HepG2 (cell line): ENCODE data around the gene LEP.

Source experiments
- GABPA ChIP-seq, 2 experiments: IDR thresholded peaks; 2 replicates each; pipeline ENCODE4 v1.6.1; 2011 to 2016; ENCODE audit warnings: low read depth in 2 of 2, low read length in 1 of 2, missing biosample characterization in 1 of 2, missing genetic modification characterization in 1 of 2
- HNRNPLL ChIP-seq: fragments of 200-400 bp; formaldehyde crosslinking; IDR thresholded peaks from 2 replicates; pipeline ENCODE4 v1.6.1; 2017; ENCODE audit warnings: mild to moderate bottlenecking, low read depth, low read length; ENCODE audit not compliant: poor library complexity, severe bottlenecking
- KLF16 ChIP-seq, 2 experiments: sonication (generic) in 1 of 2; formaldehyde crosslinking in 1 of 2; IDR thresholded peaks; 2 replicates each; pipeline versions ENCODE4 v1.6.1 to v1.8.0; 2016 to 2023; ENCODE audit warnings: missing genetic modification reagents in 2 of 2, missing compliant biosample characterization in 1 of 2
- RFX5 ChIP-seq: IDR thresholded peaks from 2 replicates; pipeline ENCODE4 v1.6.1; 2011; ENCODE audit warnings: low read depth, low read length, improper control_type of control experiment
- ZMYM3 ChIP-seq: sonication (generic); formaldehyde crosslinking; IDR thresholded peaks from 2 replicates; pipeline ENCODE4 v1.5.1; 2020; ENCODE audit warnings: mild to moderate bottlenecking, missing genetic modification reagents
- ZNF235 ChIP-seq: sonication (generic); formaldehyde crosslinking; IDR thresholded peaks from 2 replicates; pipeline ENCODE4 v1.8.1; 2023; ENCODE audit warnings: mild to moderate bottlenecking, missing genetic modification reagents, borderline replicate concordance
- TF ChIP-seq, protein P1 (sequence below): sonication (generic); formaldehyde crosslinking; IDR thresholded peaks from 2 replicates; pipeline ENCODE4 v1.5.0; 2020; ENCODE audit warnings: mild to moderate bottlenecking, missing genetic modification reagents, moderate library complexity

DNA sequence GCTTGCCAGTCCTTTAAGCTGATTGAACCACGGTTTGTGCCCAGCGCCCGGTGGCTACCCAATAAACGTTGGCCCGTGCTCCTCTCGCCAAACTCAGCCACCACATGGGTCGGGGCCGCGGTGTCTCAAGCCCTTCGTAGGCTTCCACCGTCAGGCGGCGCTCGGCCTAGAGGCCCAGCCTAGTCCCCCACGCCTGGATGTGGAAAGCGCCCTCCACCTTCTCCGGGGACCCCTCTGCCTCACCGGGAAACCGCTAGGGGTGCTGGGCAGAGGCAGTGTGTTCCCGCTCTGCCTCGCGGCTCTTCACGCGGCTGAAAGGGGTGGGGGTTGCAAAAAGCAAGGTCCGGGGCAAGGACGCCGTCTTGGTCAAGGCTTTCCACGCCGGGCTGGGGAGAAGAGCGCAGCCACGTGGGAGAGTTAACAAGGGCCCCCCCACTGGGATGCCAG lies 29.8 kb downstream of the LEP start:
- TF ChIP-seq HNRNPLL, result no peak
- no peak for TF ChIP-seq KLF16 (CRISPR knock-in tag; IDR thresholded peaks at IDR 0.05)
- TF ChIP-seq RFX5, result no peak
- no peak for TF ChIP-seq ZMYM3 (CRISPR knock-in tag)
- TF ChIP-seq, protein P1, sequence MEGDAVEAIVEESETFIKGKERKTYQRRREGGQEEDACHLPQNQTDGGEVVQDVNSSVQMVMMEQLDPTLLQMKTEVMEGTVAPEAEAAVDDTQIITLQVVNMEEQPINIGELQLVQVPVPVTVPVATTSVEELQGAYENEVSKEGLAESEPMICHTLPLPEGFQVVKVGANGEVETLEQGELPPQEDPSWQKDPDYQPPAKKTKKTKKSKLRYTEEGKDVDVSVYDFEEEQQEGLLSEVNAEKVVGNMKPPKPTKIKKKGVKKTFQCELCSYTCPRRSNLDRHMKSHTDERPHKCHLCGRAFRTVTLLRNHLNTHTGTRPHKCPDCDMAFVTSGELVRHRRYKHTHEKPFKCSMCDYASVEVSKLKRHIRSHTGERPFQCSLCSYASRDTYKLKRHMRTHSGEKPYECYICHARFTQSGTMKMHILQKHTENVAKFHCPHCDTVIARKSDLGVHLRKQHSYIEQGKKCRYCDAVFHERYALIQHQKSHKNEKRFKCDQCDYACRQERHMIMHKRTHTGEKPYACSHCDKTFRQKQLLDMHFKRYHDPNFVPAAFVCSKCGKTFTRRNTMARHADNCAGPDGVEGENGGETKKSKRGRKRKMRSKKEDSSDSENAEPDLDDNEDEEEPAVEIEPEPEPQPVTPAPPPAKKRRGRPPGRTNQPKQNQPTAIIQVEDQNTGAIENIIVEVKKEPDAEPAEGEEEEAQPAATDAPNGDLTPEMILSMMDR, result no peak
- no peak for TF ChIP-seq GABPA (IDR thresholded peaks at IDR 0.05; ENCODE audit: low read depth, low read length)
- TF ChIP-seq GABPA (CRISPR knock-in tag; IDR thresholded peaks at IDR 0.05; ENCODE audit: low read depth), result no peak
- no peak for TF ChIP-seq ZNF235
